Ovary (tissue), 3 donors: ENCODE measurements around the gene SPATA4.

Experiments
- POLR2A ChIP-seq: fragments of 450-650 bp; IDR thresholded peaks from one replicate; pipeline ENCODE4 v1.6.1; 2017; ENCODE audit warnings: antibody characterized with exemption, mild to moderate bottlenecking, moderate library complexity
- TF ChIP-seq, protein P1 (sequence below), 3 donors: fragments of 450-650 bp in 2 of 3; fragments of 200-600 bp in 1 of 3; IDR thresholded peaks; one replicate each; pipeline versions ENCODE4 v1.5.1 to v1.8.0; 2016 to 2022; ENCODE audit warnings: antibody characterized with exemption in 3 of 3, mild to moderate bottlenecking in 1 of 3
- donor health status: DM: no; HTN: no; CAD: no.

DNA sequence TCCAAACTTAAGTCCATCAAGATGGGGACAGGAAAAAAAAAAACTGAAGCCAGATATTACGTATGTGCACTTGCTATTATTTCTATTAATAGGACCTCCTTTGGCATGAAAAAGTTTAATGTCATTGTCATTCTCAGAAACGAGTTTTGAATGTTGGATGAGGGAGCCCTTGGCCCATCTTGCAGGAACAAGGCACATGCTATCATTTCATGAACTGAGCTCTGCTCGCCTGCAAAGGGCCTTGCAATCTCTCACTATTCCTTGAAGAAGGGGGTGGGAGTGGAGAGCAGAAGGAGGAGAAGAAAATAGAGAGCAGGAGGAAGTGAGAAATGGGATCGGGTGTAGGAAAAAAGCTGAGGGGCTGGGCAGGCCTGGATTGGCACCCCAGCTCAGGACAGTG is 34.3 kb upstream of the SPATA4 start:
- TF ChIP-seq, protein P1, sequence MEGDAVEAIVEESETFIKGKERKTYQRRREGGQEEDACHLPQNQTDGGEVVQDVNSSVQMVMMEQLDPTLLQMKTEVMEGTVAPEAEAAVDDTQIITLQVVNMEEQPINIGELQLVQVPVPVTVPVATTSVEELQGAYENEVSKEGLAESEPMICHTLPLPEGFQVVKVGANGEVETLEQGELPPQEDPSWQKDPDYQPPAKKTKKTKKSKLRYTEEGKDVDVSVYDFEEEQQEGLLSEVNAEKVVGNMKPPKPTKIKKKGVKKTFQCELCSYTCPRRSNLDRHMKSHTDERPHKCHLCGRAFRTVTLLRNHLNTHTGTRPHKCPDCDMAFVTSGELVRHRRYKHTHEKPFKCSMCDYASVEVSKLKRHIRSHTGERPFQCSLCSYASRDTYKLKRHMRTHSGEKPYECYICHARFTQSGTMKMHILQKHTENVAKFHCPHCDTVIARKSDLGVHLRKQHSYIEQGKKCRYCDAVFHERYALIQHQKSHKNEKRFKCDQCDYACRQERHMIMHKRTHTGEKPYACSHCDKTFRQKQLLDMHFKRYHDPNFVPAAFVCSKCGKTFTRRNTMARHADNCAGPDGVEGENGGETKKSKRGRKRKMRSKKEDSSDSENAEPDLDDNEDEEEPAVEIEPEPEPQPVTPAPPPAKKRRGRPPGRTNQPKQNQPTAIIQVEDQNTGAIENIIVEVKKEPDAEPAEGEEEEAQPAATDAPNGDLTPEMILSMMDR (IDR thresholded peaks at IDR 0.05) = no peak
- TF ChIP-seq POLR2A = no peak
